ENCODE measurements around the gene WWOX. TPM values are rescaled to one million over a fixed set of nuclear protein-coding genes. Genes with fewer than 3 reads are reported as not detected.

WWOX gene
- polyA plus RNA-seq, 2 of the 4 experiments (the other 2 are of a cell fraction) = 16.0 to 17.2 TPM

DNA sequence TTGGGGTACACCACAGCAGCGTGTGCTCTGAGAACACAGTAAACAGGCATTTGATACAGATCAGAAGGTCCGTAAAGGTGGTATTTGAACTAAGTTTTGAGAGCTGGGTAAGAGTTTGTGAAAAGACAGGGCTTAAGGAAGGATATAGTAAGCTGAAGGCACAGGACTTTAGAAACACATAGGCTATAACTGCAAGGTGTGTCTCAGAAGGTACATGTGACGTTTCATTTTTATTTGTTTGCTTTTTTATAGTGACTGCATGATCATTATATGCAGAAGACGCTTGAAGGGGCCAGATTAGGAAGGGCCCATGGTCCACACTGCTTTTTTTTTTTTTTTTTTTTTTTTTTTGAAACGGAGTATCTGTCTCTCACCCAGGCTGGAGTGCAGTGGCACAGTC is 644.6 kb downstream of the WWOX start:
- Histone ChIP-seq H3K27ac (no peak overlapping the region), H3K4me2 (no peak overlapping the region), H3K4me1 (no peaks in the 10 kb centered on the region), H3K4me3 (no peak overlapping the region), H3K9me3 (peaks cover 3% of the 10 kb centered on the region; the same call in 1 of the 3 replicates)
- TF ChIP-seq EHF (CRISPR knock-in tag; IDR thresholded peaks at IDR 0.05) = no peak
- TF ChIP-seq ZNF302 (CRISPR knock-in tag; IDR thresholded peaks at IDR 0.05) = no peak
- TF ChIP-seq, protein P1, sequence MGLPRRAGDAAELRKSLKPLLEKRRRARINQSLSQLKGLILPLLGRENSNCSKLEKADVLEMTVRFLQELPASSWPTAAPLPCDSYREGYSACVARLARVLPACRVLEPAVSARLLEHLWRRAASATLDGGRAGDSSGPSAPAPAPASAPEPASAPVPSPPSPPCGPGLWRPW (IDR thresholded peaks at IDR 0.05) = no peak
- no peak for TF ChIP-seq BHLHE40 (IDR thresholded peaks at IDR 0.05; ENCODE audit: low read depth, low read length)
- TF ChIP-seq, protein P2, sequence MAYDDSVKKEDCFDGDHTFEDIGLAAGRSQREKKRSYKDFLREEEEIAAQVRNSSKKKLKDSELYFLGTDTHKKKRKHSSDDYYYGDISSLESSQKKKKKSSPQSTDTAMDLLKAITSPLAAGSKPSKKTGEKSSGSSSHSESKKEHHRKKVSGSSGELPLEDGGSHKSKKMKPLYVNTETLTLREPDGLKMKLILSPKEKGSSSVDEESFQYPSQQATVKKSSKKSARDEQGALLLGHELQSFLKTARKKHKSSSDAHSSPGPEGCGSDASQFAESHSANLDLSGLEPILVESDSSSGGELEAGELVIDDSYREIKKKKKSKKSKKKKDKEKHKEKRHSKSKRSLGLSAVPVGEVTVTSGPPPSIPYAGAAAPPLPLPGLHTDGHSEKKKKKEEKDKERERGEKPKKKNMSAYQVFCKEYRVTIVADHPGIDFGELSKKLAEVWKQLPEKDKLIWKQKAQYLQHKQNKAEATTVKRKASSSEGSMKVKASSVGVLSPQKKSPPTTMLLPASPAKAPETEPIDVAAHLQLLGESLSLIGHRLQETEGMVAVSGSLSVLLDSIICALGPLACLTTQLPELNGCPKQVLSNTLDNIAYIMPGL (CRISPR knock-in tag; IDR thresholded peaks at IDR 0.05; ENCODE audit: borderline replicate concordance) = no peak
- no peak for TF ChIP-seq CBX2 (IDR thresholded peaks at IDR 0.05; ENCODE audit: borderline replicate concordance, low read depth)
- TF ChIP-seq, protein P3, sequence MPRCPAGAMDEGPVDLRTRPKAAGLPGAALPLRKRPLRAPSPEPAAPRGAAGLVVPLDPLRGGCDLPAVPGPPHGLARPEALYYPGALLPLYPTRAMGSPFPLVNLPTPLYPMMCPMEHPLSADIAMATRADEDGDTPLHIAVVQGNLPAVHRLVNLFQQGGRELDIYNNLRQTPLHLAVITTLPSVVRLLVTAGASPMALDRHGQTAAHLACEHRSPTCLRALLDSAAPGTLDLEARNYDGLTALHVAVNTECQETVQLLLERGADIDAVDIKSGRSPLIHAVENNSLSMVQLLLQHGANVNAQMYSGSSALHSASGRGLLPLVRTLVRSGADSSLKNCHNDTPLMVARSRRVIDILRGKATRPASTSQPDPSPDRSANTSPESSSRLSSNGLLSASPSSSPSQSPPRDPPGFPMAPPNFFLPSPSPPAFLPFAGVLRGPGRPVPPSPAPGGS (IDR thresholded peaks at IDR 0.05) = no peak
- TF ChIP-seq POLR2A (IDR thresholded peaks at IDR 0.05; ENCODE audit: low read length) = no peak
- no peak for TF ChIP-seq CBX8 (IDR thresholded peaks at IDR 0.05)
- no peak for TF ChIP-seq POLR2AphosphoS2 (conservative IDR thresholded peaks at IDR 0.05; ENCODE audit: low read length)
- TF ChIP-seq EHMT2 (IDR thresholded peaks at IDR 0.05; ENCODE audit: low read depth) = no peak
- TF ChIP-seq, protein P4, sequence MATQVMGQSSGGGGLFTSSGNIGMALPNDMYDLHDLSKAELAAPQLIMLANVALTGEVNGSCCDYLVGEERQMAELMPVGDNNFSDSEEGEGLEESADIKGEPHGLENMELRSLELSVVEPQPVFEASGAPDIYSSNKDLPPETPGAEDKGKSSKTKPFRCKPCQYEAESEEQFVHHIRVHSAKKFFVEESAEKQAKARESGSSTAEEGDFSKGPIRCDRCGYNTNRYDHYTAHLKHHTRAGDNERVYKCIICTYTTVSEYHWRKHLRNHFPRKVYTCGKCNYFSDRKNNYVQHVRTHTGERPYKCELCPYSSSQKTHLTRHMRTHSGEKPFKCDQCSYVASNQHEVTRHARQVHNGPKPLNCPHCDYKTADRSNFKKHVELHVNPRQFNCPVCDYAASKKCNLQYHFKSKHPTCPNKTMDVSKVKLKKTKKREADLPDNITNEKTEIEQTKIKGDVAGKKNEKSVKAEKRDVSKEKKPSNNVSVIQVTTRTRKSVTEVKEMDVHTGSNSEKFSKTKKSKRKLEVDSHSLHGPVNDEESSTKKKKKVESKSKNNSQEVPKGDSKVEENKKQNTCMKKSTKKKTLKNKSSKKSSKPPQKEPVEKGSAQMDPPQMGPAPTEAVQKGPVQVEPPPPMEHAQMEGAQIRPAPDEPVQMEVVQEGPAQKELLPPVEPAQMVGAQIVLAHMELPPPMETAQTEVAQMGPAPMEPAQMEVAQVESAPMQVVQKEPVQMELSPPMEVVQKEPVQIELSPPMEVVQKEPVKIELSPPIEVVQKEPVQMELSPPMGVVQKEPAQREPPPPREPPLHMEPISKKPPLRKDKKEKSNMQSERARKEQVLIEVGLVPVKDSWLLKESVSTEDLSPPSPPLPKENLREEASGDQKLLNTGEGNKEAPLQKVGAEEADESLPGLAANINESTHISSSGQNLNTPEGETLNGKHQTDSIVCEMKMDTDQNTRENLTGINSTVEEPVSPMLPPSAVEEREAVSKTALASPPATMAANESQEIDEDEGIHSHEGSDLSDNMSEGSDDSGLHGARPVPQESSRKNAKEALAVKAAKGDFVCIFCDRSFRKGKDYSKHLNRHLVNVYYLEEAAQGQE (IDR thresholded peaks at IDR 0.05) = no peak
- TF ChIP-seq EP300 (IDR thresholded peaks at IDR 0.05) = no peak
- TF ChIP-seq HOXA7 (CRISPR knock-in tag; IDR thresholded peaks at IDR 0.05) = no peak
- no peak for TF ChIP-seq KDM5A (IDR thresholded peaks at IDR 0.05)
- no peak for TF ChIP-seq JUN (IDR thresholded peaks at IDR 0.05)
- CTCF ChIA-PET = no interaction called here
- 39% methylated on average over 5 of the region's 5 CpGs for WGBS (ENCODE audit: missing lambda C conversion rate)
- POLR2A ChIA-PET = no interaction called here
- FAIRE-seq (no peak), DNase-seq (ENCODE audit: low read depth in 1 of 2, low spot score in 1 of 2) (no peak), ATAC-seq (no peak)

DNA sequence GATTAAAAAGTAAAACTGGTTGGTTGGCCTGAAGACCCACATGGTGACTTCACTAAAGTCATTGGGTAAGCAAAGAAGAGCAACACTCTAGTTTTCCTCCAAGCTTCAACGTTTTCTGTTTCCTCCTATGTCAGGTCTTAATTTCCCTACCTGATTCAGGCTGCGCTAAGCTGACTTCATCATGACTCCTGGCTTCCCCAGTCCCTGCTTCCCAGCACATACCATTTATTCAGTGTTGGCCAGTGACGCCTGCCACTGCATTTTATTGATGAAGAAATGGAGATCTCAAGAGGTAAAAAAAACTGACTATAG is 645.3 kb downstream of the WWOX start:
- H3K4me3 ChIP-seq = no peak overlapping the region
- no peak for FAIRE-seq
- CTCF ChIA-PET = no interaction called here

More for the DNA sequence above, 645.3 kb downstream of the WWOX start:
- H3K27ac ChIP-seq = no peak overlapping the region
- POLR2A ChIA-PET = no interaction called here
- TF ChIP-seq, protein P4 (IDR thresholded peaks at IDR 0.05) = no peak
- TF ChIP-seq MAZ (IDR thresholded peaks at IDR 0.05; ENCODE audit: borderline replicate concordance, low read depth, low read length) (no peak), ESRRA (IDR thresholded peaks at IDR 0.05; ENCODE audit: borderline replicate concordance, low read length) (no peak)
- no peaks in the 10 kb centered on the region for H3K4me1 ChIP-seq
- WGBS (ENCODE audit: missing lambda C conversion rate) = 45% methylated on average over 3 of the region's 3 CpGs
- H3K4me2 ChIP-seq = no peak overlapping the region
- ATAC-seq = no peak
- peaks cover 3% of the 10 kb centered on the region; the same call in 1 of the 3 replicates for H3K9me3 ChIP-seq
- DNase-seq (ENCODE audit: low read depth in 1 of 2, low spot score in 1 of 2) = no peak
